Hepatocyte (in vitro differentiated cells): ENCODE measurements around the gene ZMIZ1. TPM values are rescaled to one million over a fixed set of nuclear protein-coding genes. Genes with fewer than 3 reads are reported as not detected.

Experiments used
- DNase-seq: peaks from one replicate; pipeline ENCODE4 v3.0.0-alpha.2; 2016; ENCODE audit warnings: low spot score
- H2AFZ ChIP-seq: fragments of 200-600 bp; sonication (generic); 2 replicates; pipeline ENCODE4 v1.6.0; 2016; ENCODE audit warnings: antibody characterized with exemption, mild to moderate bottlenecking
- H3K27ac ChIP-seq: fragments of 200-600 bp; sonication (generic); 2 replicates; pipeline ENCODE4 v1.5.1; 2016; ENCODE audit warnings: mild to moderate bottlenecking
- H3K27me3 ChIP-seq: fragments of 200-600 bp; sonication (generic); 2 replicates; pipeline ENCODE4 v1.6.1; 2016
- H3K36me3 ChIP-seq: fragments of 200-600 bp; sonication (generic); replicated peaks from 2 replicates; pipeline ENCODE4 v1.5.1; 2016; ENCODE audit warnings: low read depth; ENCODE audit not compliant: insufficient read depth
- H3K4me1 ChIP-seq: fragments of 200-600 bp; sonication (generic); 2 replicates; pipeline ENCODE4 v1.5.1; 2016; ENCODE audit warnings: mild to moderate bottlenecking, moderate library complexity; ENCODE audit not compliant: insufficient read depth
- H3K4me2 ChIP-seq: fragments of 200-600 bp; sonication (generic); 2 replicates; pipeline ENCODE4 v1.6.0; 2016
- H3K4me3 ChIP-seq: fragments of 200-600 bp; sonication (generic); 2 replicates; pipeline ENCODE4 v1.5.1; 2016; ENCODE audit warnings: mild to moderate bottlenecking
- H3K79me2 ChIP-seq: fragments of 200-600 bp; sonication (generic); 2 replicates; pipeline ENCODE4 v1.6.0; 2017; ENCODE audit warnings: mild to moderate bottlenecking
- H3K9me2 ChIP-seq: fragments of 200-600 bp; sonication (generic); replicated peaks from 2 replicates; pipeline ENCODE4 v1.6.0; 2017; ENCODE audit warnings: mild to moderate bottlenecking; ENCODE audit not compliant: insufficient read depth
- H3K9me3 ChIP-seq: fragments of 200-600 bp; sonication (generic); 2 replicates; pipeline ENCODE4 v1.5.1; 2016; ENCODE audit warnings: low read depth, mild to moderate bottlenecking
- H4K20me1 ChIP-seq: fragments of 200-600 bp; sonication (generic); 2 replicates; pipeline ENCODE4 v1.6.0; 2016; ENCODE audit warnings: mild to moderate bottlenecking; ENCODE audit not compliant: insufficient read depth, poor library complexity, severe bottlenecking
- CTCF ChIP-seq: fragments of 200-600 bp; sonication (generic); IDR thresholded peaks from 2 replicates; pipeline ENCODE4 v1.5.1; 2016; ENCODE audit warnings: antibody characterized with exemption, mild to moderate bottlenecking; ENCODE audit not compliant: poor library complexity
- EZH2 ChIP-seq: fragments of 200-600 bp; sonication (generic); IDR thresholded peaks from 2 replicates; pipeline ENCODE4 v1.6.1; 2016; ENCODE audit warnings: antibody characterized with exemption, mild to moderate bottlenecking, borderline replicate concordance
- EZH2phosphoT487 ChIP-seq: fragments of 200-600 bp; sonication (generic); IDR thresholded peaks from one replicate; pipeline ENCODE4 v1.6.1; 2018; ENCODE audit warnings: antibody characterized with exemption, mild to moderate bottlenecking, low read depth, moderate library complexity; ENCODE audit not compliant: unreplicated experiment, severe bottlenecking
- WGBS: methylation state at CpG from one replicate; pipeline ENCODE4 v1.1.6; 2016; ENCODE audit warnings: low lambda C conversion rate; ENCODE audit errors: missing lambda C conversion rate; 5-methylcytosine and 5-hydroxymethylcytosine counted together
- polyA plus RNA-seq: library from polyadenylated mRNA; unstranded; fragments of >200 nt; fragmentation: Nextera tagmentation; extraction: Ambion mirVana; gene quantifications from 2 replicates; pipeline ENCODE4 v1.2.1, GENCODE V29; 2016
- total RNA-seq: library from RNA; depleted of rRNA; stranded (reverse); fragments of >200 nt; gene quantifications from 2 replicates; pipeline ENCODE4 v1.2.3, GENCODE V29; 2014

Gene ZMIZ1
- total and polyA plus RNA-seq, 2 experiments from 2014 or later, result 30.9 to 32.4 TPM

GRCh38 chr10:79292026-79292766, 223.4 kb downstream of the ZMIZ1 start:
- H3K79me2 ChIP-seq, result no peaks in the 10 kb centered on the region
- no peak overlapping the region for H3K27ac ChIP-seq
- no peaks in the 10 kb centered on the region for H3K27me3 ChIP-seq
- no peaks in the 10 kb centered on the region for H3K9me3 ChIP-seq
- H3K9me2 ChIP-seq, result no peaks in the 10 kb centered on the region
- H3K4me3 ChIP-seq, result no peak overlapping the region
- H3K4me1 ChIP-seq, result no peaks in the 10 kb centered on the region
- H4K20me1 ChIP-seq, result peaks cover 13% of the 10 kb centered on the region
- WGBS, result 97% methylated on average over 14 of the region's 14 CpGs
- no peaks in the 10 kb centered on the region for H3K36me3 ChIP-seq
- DNase-seq, result no peak
- H2AFZ ChIP-seq, result no peak overlapping the region
- TF ChIP-seq EZH2phosphoT487 (no peak), CTCF (no peak), EZH2 (no peak)
- no peak overlapping the region for H3K4me2 ChIP-seq

GRCh38 chr10:79292891-79293746, 224.4 kb downstream of the ZMIZ1 start:
- no peak for TF ChIP-seq EZH2
- TF ChIP-seq CTCF, result peak; percentile 45
- no peak for TF ChIP-seq EZH2phosphoT487
- Histone ChIP-seq H3K36me3 (no peaks in the 10 kb centered on the region), H3K4me1 (no peaks in the 10 kb centered on the region), H4K20me1 (peaks cover 5% of the 10 kb centered on the region), H2AFZ (no peak overlapping the region), H3K79me2 (no peaks in the 10 kb centered on the region), H3K9me3 (no peaks in the 10 kb centered on the region), H3K27ac (no peak overlapping the region), H3K4me2 (no peak overlapping the region), H3K9me2 (no peaks in the 10 kb centered on the region), H3K4me3 (no peak overlapping the region), H3K27me3 (no peaks in the 10 kb centered on the region)
- 89% methylated on average over 20 of the region's 24 CpGs for WGBS
- DNase-seq, result no peak

GRCh38 chr10:79293841-79294581, 225.2 kb downstream of the ZMIZ1 start:
- H3K4me1 ChIP-seq, result peaks cover 4% of the 10 kb centered on the region
- peaks cover 5% of the 10 kb centered on the region for H4K20me1 ChIP-seq
- WGBS, result 92% methylated on average over 11 of the region's 11 CpGs
- H3K4me3 ChIP-seq, result no peak overlapping the region
- H3K79me2 ChIP-seq, result no peaks in the 10 kb centered on the region
- H2AFZ ChIP-seq, result no peak overlapping the region
- no peak overlapping the region for H3K4me2 ChIP-seq
- DNase-seq, result no peak
- no peak overlapping the region for H3K27ac ChIP-seq
- H3K9me3 ChIP-seq, result no peaks in the 10 kb centered on the region
- H3K27me3 ChIP-seq, result no peaks in the 10 kb centered on the region
- no peak for TF ChIP-seq EZH2
- TF ChIP-seq CTCF, result no peak
- TF ChIP-seq EZH2phosphoT487, result no peak
- no peaks in the 10 kb centered on the region for H3K9me2 ChIP-seq
- no peaks in the 10 kb centered on the region for H3K36me3 ChIP-seq
